SK-N-SH (cell line): Measurements from ENCODE around the gene HEXD. TPM values are rescaled to one million over a fixed set of nuclear protein-coding genes. Genes with fewer than 3 reads are reported as not detected.

Experiments used
- CTCF ChIA-PET: fragments of 300-600, 350-600 bp; formaldehyde crosslinking; extraction: SDS; loops from one replicate; lab custom pipeline; 2021; lab: Yijun Ruan, JAX
- POLR2A ChIA-PET: fragments of 350-600 bp; sonication (Branson Sonifier 250); formaldehyde crosslinking; extraction: SDS; loops from one replicate; lab custom pipeline; 2020; ENCODE audit warnings: antibody characterized with exemption, inconsistent platforms; lab: Yijun Ruan, JAX
- DNase-seq: peaks from one replicate; pipeline ENCODE4 v3.0.0; 2012
- H2AFZ ChIP-seq: fragments of 200-600 bp; sonication (generic); 2 replicates; pipeline ENCODE4 v1.8.1; 2016; ENCODE audit warnings: antibody characterized with exemption, mild to moderate bottlenecking, low read depth
- H3F3A ChIP-seq: fragments of 200-600 bp; sonication (generic); replicated peaks from 2 replicates; pipeline ENCODE3; 2016; ENCODE audit warnings: antibody characterized with exemption, mild to moderate bottlenecking; ENCODE audit not compliant: insufficient read depth
- H3K27ac ChIP-seq, 2 experiments: fragments of 200-500 bp in 1 of 2; fragments of 200-600 bp in 1 of 2; sonication (Bioruptor generic) in 1 of 2; sonication (generic), shearing (Covaris generic) in 1 of 2; 2 replicates each; pipeline versions ENCODE4 v1.5.1 to v1.6.1; 2014 to 2016; ENCODE audit warnings: low read depth in 2 of 2, inconsistent platforms in 1 of 2, low read length in 1 of 2, mild to moderate bottlenecking in 1 of 2, mixed read lengths in 1 of 2
- H3K27me3 ChIP-seq: fragments of 200-600 bp; sonication (generic), shearing (Covaris generic); 2 replicates; pipeline ENCODE4 v1.6.1; 2016; ENCODE audit warnings: mixed run types; ENCODE audit not compliant: insufficient read depth
- H3K36me3 ChIP-seq, 2 experiments: fragments of 200-500 bp in 1 of 2; fragments of 200-600 bp in 1 of 2; sonication (Bioruptor generic) in 1 of 2; sonication (generic) in 1 of 2; replicated peaks in 1 of 2; 2 replicates each; pipeline versions ENCODE3 to v1.5.1; 2014 to 2016; ENCODE audit warnings: low read length in 1 of 2, mild to moderate bottlenecking in 1 of 2; ENCODE audit not compliant: insufficient read depth in 2 of 2, control insufficient read depth in 1 of 2
- H3K4me1 ChIP-seq, 2 experiments: fragments of 200-500 bp in 1 of 2; fragments of 200-600 bp in 1 of 2; sonication (Bioruptor generic) in 1 of 2; sonication (generic), shearing (Covaris generic) in 1 of 2; 2 replicates each; pipeline versions ENCODE4 v1.5.1 to v1.6.1; 2014 to 2016; ENCODE audit warnings: low read depth in 1 of 2, low read length in 1 of 2, mixed run types in 1 of 2; ENCODE audit not compliant: insufficient read depth in 2 of 2, control insufficient read depth in 1 of 2
- H3K4me2 ChIP-seq: fragments of 200-600 bp; sonication (generic), shearing (Covaris generic); 2 replicates; pipeline ENCODE4 v1.6.1; 2017; ENCODE audit warnings: mixed run types
- H3K4me3 ChIP-seq, 2 experiments: fragments of 200-500 bp in 1 of 2; fragments of 200-600 bp in 1 of 2; sonication (Bioruptor generic) in 1 of 2; sonication (generic), shearing (Covaris generic) in 1 of 2; 2 replicates each; pipeline versions ENCODE4 v1.5.1 to v1.8.1; 2014 to 2016; ENCODE audit warnings: low read depth in 2 of 2, inconsistent platforms in 1 of 2, low read length in 1 of 2, mild to moderate bottlenecking in 1 of 2, mixed read lengths in 1 of 2, moderate library complexity in 1 of 2
- H3K79me2 ChIP-seq: fragments of 200-600 bp; sonication (generic); 2 replicates; pipeline ENCODE4 v1.8.1; 2017; ENCODE audit warnings: mild to moderate bottlenecking; ENCODE audit not compliant: insufficient read depth
- H3K9ac ChIP-seq: fragments of 200-600 bp; sonication (generic); 2 replicates; pipeline ENCODE4 v1.6.1; 2017; ENCODE audit warnings: mixed run types
- H3K9me2 ChIP-seq: fragments of 200-600 bp; sonication (generic); 2 replicates; pipeline ENCODE4 v1.6.1; 2017; ENCODE audit warnings: mixed run types
- H3K9me3 ChIP-seq: fragments of 200-600 bp; sonication (generic); 2 replicates; pipeline ENCODE4 v1.6.1; 2017; ENCODE audit warnings: mixed run types, mild to moderate bottlenecking, moderate library complexity
- H4K20me1 ChIP-seq: fragments of 200-600 bp; sonication (generic); 2 replicates; pipeline ENCODE4 v1.6.1; 2017; ENCODE audit warnings: mild to moderate bottlenecking, mixed run types; ENCODE audit not compliant: insufficient read depth
- ELF1 ChIP-seq: IDR thresholded peaks from 2 replicates; pipeline ENCODE4 v1.4.0; 2012
- EP300 ChIP-seq, 2 experiments: IDR thresholded peaks; 2 replicates each; pipeline versions ENCODE4 v1.4.0 to v1.6.1; 2012; ENCODE audit warnings: borderline replicate concordance in 1 of 2, low read depth in 1 of 2, low read length in 1 of 2
- EZH2phosphoT487 ChIP-seq: fragments of 200-600 bp; sonication (generic); IDR thresholded peaks from 2 replicates; pipeline ENCODE4 v1.6.1; 2017; ENCODE audit warnings: low read depth, mixed run types, mild to moderate bottlenecking, antibody characterized with exemption, moderate library complexity, borderline replicate concordance
- FOXM1 ChIP-seq: IDR thresholded peaks from 2 replicates; pipeline ENCODE4 v1.4.0; 2012; ENCODE audit warnings: low read depth, mild to moderate bottlenecking
- GABPA ChIP-seq: IDR thresholded peaks from 2 replicates; pipeline ENCODE4 v1.4.0; 2012; ENCODE audit warnings: low read depth, mild to moderate bottlenecking
- GATA2 ChIP-seq: sonication (generic); formaldehyde crosslinking; IDR thresholded peaks from 2 replicates; pipeline ENCODE4 v1.5.0; 2020; ENCODE audit warnings: mild to moderate bottlenecking, missing genetic modification reagents
- MEF2A ChIP-seq: IDR thresholded peaks from 2 replicates; pipeline ENCODE4 v1.4.0; 2012; ENCODE audit warnings: low read depth, borderline replicate concordance
- NRF1 ChIP-seq: IDR thresholded peaks from 2 replicates; pipeline ENCODE4 v1.6.1; 2012; ENCODE audit warnings: low read depth, mild to moderate bottlenecking, low read length
- POLR2AphosphoS5 ChIP-seq: IDR thresholded peaks from 2 replicates; pipeline ENCODE4 v1.6.1; 2012; ENCODE audit warnings: low read depth, low read length
- RCOR1 ChIP-seq: fragments of 150-350 bp; IDR thresholded peaks from 2 replicates; pipeline ENCODE4 v1.6.1; 2017; ENCODE audit warnings: antibody characterized with exemption, low read length
- SIN3A ChIP-seq: IDR thresholded peaks from 2 replicates; pipeline ENCODE4 v1.6.1; 2012; ENCODE audit warnings: low read depth, mild to moderate bottlenecking, low read length, moderate library complexity, borderline replicate concordance
- WGBS: methylation state at CpG from one replicate; pipeline ENCODE4 v1.1.6; 2017; ENCODE audit warnings: low lambda C conversion rate; 5-methylcytosine and 5-hydroxymethylcytosine counted together
- polyA plus RNA-seq, 3 experiments: library from polyadenylated mRNA; depleted of rRNA; stranded (reverse); fragments of >200 nt; gene quantifications; 2 replicates each; pipeline ENCODE4 v1.2.3, GENCODE V29; 2012
- TF ChIP-seq, protein P1 (sequence below): IDR thresholded peaks from 2 replicates; pipeline ENCODE4 v1.4.0; 2012; ENCODE audit warnings: low read depth
- TF ChIP-seq, protein P2 (sequence below): IDR thresholded peaks from 2 replicates; pipeline ENCODE4 v1.6.1; 2012; ENCODE audit warnings: mild to moderate bottlenecking, low read depth, low read length, moderate library complexity
- TF ChIP-seq, protein P3 (sequence below): fragments of 200-600 bp; sonication (generic); IDR thresholded peaks from 2 replicates; pipeline ENCODE4 v1.6.1; 2017; ENCODE audit warnings: antibody characterized with exemption, mild to moderate bottlenecking, moderate library complexity

HEXD gene
- polyA plus RNA-seq, 1 of the 3 experiments (the other 2 are of a cell fraction): 38.8 TPM

DNA sequence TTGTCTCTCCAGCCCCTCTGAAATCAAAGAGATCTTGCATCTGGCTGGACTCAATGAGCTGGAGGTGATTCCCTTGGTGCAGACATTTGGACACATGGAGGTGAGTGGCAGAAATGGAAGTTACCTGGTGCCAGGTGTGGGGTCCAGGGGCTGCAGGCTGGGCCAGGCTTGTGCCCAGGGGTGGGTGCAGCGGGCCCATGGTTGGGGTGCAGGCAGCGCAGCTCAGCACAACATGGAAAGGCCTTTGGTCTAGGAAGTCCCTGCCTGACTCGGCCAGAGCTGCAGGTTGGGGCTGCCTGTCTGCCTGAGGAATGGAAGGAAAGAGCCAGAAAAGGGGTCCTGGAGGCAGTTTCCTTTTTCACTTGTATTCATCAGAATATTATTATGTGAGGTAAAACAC lies 10.4 kb downstream of the HEXD start:
- Histone ChIP-seq H4K20me1 (no peaks in the 10 kb centered on the region), H3K27ac (no peak overlapping the region), H3K9ac (no peak overlapping the region), H3K36me3 (no peaks in the 10 kb centered on the region), H3K4me1 (no peaks in the 10 kb centered on the region; a peak in 1 of 4 replicates), H3K79me2 (no peaks in the 10 kb centered on the region), H3K4me3 (no peak overlapping the region), H3K9me3 (no peaks in the 10 kb centered on the region), H3K9me2 (no peaks in the 10 kb centered on the region), H3K27me3 (no peaks in the 10 kb centered on the region), H2AFZ (no peak overlapping the region), H3K4me2 (no peak overlapping the region), H3F3A (no peaks in the 10 kb centered on the region)
- ChIA-PET CTCF (interaction anchor here (0.6 to 3.5 kb wide), 5 partner anchors 11 to 295 kb away, joined by 3 to 14 read pairs (median 3); no protein-coding TSS in a partner anchor), POLR2A (no interaction called here)
- WGBS: 92% methylated on average over 3 of the region's 3 CpGs
- TF ChIP-seq, protein P1, sequence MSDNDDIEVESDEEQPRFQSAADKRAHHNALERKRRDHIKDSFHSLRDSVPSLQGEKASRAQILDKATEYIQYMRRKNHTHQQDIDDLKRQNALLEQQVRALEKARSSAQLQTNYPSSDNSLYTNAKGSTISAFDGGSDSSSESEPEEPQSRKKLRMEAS: no peak
- TF ChIP-seq FOXM1: no peak
- no peak for TF ChIP-seq GABPA
- TF ChIP-seq RCOR1: no peak
- no peak for TF ChIP-seq SIN3A
- TF ChIP-seq, protein P2, sequence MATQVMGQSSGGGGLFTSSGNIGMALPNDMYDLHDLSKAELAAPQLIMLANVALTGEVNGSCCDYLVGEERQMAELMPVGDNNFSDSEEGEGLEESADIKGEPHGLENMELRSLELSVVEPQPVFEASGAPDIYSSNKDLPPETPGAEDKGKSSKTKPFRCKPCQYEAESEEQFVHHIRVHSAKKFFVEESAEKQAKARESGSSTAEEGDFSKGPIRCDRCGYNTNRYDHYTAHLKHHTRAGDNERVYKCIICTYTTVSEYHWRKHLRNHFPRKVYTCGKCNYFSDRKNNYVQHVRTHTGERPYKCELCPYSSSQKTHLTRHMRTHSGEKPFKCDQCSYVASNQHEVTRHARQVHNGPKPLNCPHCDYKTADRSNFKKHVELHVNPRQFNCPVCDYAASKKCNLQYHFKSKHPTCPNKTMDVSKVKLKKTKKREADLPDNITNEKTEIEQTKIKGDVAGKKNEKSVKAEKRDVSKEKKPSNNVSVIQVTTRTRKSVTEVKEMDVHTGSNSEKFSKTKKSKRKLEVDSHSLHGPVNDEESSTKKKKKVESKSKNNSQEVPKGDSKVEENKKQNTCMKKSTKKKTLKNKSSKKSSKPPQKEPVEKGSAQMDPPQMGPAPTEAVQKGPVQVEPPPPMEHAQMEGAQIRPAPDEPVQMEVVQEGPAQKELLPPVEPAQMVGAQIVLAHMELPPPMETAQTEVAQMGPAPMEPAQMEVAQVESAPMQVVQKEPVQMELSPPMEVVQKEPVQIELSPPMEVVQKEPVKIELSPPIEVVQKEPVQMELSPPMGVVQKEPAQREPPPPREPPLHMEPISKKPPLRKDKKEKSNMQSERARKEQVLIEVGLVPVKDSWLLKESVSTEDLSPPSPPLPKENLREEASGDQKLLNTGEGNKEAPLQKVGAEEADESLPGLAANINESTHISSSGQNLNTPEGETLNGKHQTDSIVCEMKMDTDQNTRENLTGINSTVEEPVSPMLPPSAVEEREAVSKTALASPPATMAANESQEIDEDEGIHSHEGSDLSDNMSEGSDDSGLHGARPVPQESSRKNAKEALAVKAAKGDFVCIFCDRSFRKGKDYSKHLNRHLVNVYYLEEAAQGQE: no peak
- no peak for TF ChIP-seq GATA2 (CRISPR knock-in tag)
- no peak for TF ChIP-seq NRF1
- TF ChIP-seq, protein P3, sequence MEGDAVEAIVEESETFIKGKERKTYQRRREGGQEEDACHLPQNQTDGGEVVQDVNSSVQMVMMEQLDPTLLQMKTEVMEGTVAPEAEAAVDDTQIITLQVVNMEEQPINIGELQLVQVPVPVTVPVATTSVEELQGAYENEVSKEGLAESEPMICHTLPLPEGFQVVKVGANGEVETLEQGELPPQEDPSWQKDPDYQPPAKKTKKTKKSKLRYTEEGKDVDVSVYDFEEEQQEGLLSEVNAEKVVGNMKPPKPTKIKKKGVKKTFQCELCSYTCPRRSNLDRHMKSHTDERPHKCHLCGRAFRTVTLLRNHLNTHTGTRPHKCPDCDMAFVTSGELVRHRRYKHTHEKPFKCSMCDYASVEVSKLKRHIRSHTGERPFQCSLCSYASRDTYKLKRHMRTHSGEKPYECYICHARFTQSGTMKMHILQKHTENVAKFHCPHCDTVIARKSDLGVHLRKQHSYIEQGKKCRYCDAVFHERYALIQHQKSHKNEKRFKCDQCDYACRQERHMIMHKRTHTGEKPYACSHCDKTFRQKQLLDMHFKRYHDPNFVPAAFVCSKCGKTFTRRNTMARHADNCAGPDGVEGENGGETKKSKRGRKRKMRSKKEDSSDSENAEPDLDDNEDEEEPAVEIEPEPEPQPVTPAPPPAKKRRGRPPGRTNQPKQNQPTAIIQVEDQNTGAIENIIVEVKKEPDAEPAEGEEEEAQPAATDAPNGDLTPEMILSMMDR: no peak
- TF ChIP-seq ELF1: no peak
- TF ChIP-seq POLR2AphosphoS5: no peak
- TF ChIP-seq EP300 (IDR thresholded peaks at IDR 0.05; ENCODE audit: borderline replicate concordance in 1 of 2, low read depth in 1 of 2, low read length in 1 of 2): no peak
- no peak for TF ChIP-seq EZH2phosphoT487
- TF ChIP-seq MEF2A: no peak
- DNase-seq: no peak
